WERI-Rb-1 (cell line): Measurements from ENCODE around the gene UACA.
"Not testable (repeated sequence)": the region's sequence is repeated elsewhere in the genome, so short reads cannot be mapped to it uniquely, and the experiment has no call there.

Source experiments
- DNase-seq: peaks from one replicate; pipeline ENCODE4 v3.0.0-alpha.2; 2020
- H3K27ac ChIP-seq: fragments of 250-450 bp; sonication (Bioruptor Pico); 2 replicates; pipeline ENCODE4 v1.5.1; 2020; ENCODE audit warnings: mild to moderate bottlenecking, moderate library complexity
- H3K27me3 ChIP-seq: fragments of 250-450 bp; sonication (Bioruptor Pico); 2 replicates; pipeline ENCODE4 v1.5.1; 2021; ENCODE audit warnings: mild to moderate bottlenecking, low read depth, moderate library complexity; ENCODE audit not compliant: insufficient read depth, severe bottlenecking
- H3K36me3 ChIP-seq: fragments of 250-450 bp; sonication (Bioruptor Pico); 2 replicates; pipeline ENCODE4 v1.5.1; 2020; ENCODE audit warnings: mild to moderate bottlenecking, moderate library complexity
- H3K4me3 ChIP-seq: 2 replicates; pipeline ENCODE4 v1.5.1; 2011; ENCODE audit warnings: low read depth, mild to moderate bottlenecking, control low read depth, low read length
- H3K9me3 ChIP-seq: fragments of 250-450 bp; sonication (Bioruptor Pico); 2 replicates; pipeline ENCODE4 v1.5.1; 2021; ENCODE audit warnings: mild to moderate bottlenecking, moderate library complexity; ENCODE audit not compliant: severe bottlenecking
- TF ChIP-seq, protein P1 (sequence below): IDR thresholded peaks from 2 replicates; pipeline ENCODE4 v1.5.1; 2011; ENCODE audit warnings: low read depth, mild to moderate bottlenecking, control low read depth, inconsistent platforms, low read length

Gene UACA

DNA sequence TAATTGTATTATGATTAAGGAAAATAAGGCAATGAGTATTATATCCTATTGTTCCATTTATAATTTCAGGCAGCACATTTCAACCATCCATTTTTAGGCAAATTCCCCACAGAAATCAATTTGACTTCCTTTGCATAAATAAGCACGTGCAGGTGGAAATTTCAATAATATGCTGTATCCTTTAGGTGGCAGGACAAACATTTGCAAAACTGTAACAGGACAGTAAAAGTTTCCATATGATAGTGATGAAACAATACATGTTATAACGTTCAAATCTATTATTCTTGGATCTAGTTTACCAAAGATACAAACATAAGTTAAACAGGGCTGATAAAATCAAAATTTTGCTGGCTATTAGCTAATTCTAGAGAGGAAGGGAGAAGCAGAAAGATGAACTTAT, 8.5 kb downstream of the UACA start:
- Histone ChIP-seq H3K27me3 (no peaks in the 10 kb centered on the region), H3K36me3 (no peaks in the 10 kb centered on the region), H3K4me3 (no peak overlapping the region), H3K9me3 (no peaks in the 10 kb centered on the region), H3K27ac (no peak overlapping the region)
- no peak for DNase-seq
- TF ChIP-seq, protein P1, sequence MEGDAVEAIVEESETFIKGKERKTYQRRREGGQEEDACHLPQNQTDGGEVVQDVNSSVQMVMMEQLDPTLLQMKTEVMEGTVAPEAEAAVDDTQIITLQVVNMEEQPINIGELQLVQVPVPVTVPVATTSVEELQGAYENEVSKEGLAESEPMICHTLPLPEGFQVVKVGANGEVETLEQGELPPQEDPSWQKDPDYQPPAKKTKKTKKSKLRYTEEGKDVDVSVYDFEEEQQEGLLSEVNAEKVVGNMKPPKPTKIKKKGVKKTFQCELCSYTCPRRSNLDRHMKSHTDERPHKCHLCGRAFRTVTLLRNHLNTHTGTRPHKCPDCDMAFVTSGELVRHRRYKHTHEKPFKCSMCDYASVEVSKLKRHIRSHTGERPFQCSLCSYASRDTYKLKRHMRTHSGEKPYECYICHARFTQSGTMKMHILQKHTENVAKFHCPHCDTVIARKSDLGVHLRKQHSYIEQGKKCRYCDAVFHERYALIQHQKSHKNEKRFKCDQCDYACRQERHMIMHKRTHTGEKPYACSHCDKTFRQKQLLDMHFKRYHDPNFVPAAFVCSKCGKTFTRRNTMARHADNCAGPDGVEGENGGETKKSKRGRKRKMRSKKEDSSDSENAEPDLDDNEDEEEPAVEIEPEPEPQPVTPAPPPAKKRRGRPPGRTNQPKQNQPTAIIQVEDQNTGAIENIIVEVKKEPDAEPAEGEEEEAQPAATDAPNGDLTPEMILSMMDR: no peak

DNA sequence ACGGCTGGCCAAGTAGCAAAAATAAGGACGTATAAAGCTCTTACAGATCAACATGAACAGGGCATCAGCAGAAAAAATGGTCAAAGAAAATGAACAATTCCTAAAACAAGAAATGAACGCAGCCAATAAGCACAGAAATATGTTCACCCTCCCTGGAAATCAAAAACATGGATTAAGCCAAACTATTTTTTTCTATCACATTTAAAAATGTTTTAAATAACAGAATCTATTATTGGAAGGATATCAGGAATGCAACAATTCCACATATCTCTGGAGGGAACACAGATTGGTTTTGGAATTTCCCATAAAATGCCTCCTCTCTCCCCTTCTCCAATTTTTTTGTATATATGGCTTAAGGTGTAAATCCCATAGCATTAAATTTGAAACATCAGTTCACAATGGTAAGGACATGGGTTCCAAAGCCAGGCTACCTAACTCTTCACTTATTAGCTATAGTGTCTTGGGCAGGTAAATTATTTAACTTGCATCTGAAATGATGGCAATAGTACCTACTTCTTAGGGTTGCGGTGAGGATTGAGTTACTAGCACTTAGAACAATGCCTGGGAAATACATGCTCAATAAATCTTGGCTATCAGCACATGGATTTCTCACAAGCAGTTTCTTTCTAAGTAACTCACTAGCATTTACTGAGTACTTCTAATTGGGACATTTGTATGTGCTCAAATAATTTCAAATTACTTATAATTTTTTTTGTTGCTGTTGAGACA, 10.1 kb downstream of the UACA start:
- Histone ChIP-seq H3K27me3 (no peaks in the 10 kb centered on the region), H3K27ac (no peak overlapping the region), H3K9me3 (no peaks in the 10 kb centered on the region), H3K4me3 (no peak overlapping the region), H3K36me3 (no peaks in the 10 kb centered on the region)
- TF ChIP-seq, protein P1: no peak
- DNase-seq: no peak

DNA sequence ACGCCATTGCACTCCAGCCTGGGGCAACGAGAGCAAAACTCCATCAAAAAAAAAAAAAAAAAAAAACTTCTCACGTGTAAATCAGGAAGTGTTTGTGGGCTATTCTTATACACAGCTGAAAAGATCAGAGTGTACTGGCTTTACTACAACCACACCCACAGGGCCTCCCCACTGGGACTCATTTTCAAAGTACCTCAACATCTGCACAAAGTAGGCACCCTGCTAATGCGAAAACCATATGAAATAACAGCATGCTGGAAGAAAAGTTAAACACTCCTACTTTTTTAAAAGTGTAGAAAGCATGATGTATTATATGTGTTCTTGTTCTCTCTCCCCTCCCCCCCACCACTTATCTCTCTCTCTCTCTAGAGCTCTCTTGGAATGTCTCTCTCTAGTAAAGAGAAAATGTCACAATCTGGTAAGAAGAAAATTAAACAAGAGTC, 11.1 kb downstream of the UACA start:
- Histone ChIP-seq H3K36me3 (no peaks in the 10 kb centered on the region), H3K4me3 (no peak overlapping the region), H3K9me3 (no peaks in the 10 kb centered on the region), H3K27ac (no peak overlapping the region), H3K27me3 (no peaks in the 10 kb centered on the region)
- TF ChIP-seq, protein P1: no peak
- DNase-seq: no peak

DNA sequence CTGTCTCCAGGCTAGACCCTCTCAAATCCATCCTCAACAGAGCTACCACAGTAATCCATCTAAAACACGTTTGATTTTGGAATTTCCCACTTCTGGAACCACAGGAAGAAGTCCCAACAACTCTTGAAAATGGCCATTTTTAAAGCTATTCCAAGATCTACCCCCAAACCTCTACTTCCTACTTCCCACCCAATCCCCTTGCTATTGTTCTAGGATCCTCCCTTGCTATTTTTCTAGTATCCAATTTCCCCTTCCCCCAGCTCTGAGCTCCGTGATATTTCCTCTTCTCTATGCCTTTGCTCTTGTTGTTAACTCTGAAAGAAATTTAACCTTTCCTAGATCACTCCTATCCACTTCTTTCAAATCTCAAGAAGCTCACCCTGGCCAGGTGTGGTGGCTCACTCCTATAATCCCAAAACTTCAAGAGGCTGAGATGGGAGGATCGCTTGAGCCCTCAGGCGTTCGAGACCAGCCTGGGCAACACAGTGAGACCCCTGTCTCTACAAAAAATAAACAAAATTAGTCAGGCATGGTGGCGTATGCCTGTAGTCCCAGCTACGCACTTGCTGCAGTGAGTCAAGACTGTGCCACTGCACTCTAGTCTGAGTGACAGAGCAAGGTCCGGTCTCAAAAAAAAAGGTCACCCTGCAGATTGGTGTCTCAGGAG, 13.0 kb downstream of the UACA start:
- Histone ChIP-seq H3K9me3 (no peaks in the 10 kb centered on the region), H3K27ac (no peak overlapping the region), H3K4me3 (no peak overlapping the region), H3K36me3 (no peaks in the 10 kb centered on the region), H3K27me3 (no peaks in the 10 kb centered on the region)
- TF ChIP-seq, protein P1: no peak
- DNase-seq: no peak

DNA sequence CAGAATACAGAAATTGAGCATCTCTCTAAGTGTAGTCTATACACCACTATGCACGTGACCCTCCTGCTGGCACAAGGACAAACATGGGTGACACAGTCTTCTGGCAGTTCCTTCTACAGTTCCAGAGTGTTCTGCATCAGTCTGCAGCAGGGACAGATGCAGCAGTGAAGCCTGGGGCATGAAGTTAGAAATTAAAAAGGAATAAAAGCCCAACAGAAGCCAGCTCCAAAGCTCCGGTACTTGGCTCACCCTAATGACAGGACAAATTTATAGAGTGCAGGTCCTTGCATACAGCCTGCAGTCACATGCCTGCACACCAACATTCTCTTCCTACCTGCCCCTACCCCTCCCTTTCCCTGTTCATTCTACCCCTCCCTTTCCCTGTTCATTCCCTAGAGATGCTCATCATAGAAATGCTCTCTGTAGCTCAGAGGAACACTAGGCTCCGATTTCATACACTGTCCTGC, 15.0 kb downstream of the UACA start:
- no peaks in the 10 kb centered on the region for H3K9me3 ChIP-seq
- H3K36me3 ChIP-seq: no peaks in the 10 kb centered on the region
- no peak overlapping the region for H3K27ac ChIP-seq
- no peak for DNase-seq
- no peak overlapping the region for H3K4me3 ChIP-seq
- H3K27me3 ChIP-seq: no peaks in the 10 kb centered on the region
- TF ChIP-seq, protein P1: no peak

DNA sequence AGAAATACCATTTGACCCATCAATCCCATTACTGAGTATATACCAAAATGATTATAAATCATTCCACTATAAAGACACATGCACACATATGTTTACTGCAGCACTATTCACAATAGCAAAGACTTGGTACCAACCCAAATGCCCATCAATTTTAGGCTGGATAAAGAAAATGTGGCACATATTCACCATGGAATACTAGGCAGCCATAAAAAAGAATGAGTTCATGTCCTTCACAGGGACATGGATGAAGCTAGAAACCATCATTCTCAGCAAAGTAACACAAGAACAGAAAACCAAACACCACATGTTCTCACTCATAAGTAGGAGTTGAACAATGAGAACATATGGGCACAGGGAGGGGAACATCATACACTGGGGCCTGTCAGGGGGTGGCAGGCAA, 16.8 kb downstream of the UACA start:
- not testable (repeated sequence) for H3K9me3 ChIP-seq, H3K27me3 ChIP-seq, H3K27ac ChIP-seq, DNase-seq, H3K36me3 ChIP-seq, H3K4me3 ChIP-seq
